H1 (cell line): ENCODE measurements around the gene RNF144A. TPM values are rescaled to one million over a fixed set of nuclear protein-coding genes. Genes with fewer than 3 reads are reported as not detected.

Experiments used
- CTCF ChIA-PET: fragments of 300-600 bp; sonication (Branson Sonifier 250); formaldehyde crosslinking; loops from one replicate; lab custom pipeline; 2021; ENCODE audit not compliant: partially characterized antibody; lab: Charles Lee
- POLR2A ChIA-PET: fragments of 300-600 bp; sonication (Branson Sonifier 250); formaldehyde crosslinking; loops from one replicate; lab custom pipeline; 2021; ENCODE audit warnings: inconsistent platforms; ENCODE audit not compliant: partially characterized antibody; lab: Charles Lee
- DNase-seq, 2 experiments: peaks; one replicate each; pipeline versions ENCODE4 v3.0.0 to v3.0.0-alpha.2; 2010 to 2022; ENCODE audit warnings: low spot score in 2 of 2, low read depth in 1 of 2, mixed read lengths in 1 of 2
- FAIRE-seq: peaks from 2 replicates; lab custom pipeline; 2011; peaks lifted over from hg19 to GRCh38; lab: Jason Lieb, UNC
- H2AFZ ChIP-seq: 2 replicates; pipeline ENCODE4 v1.8.1; 2012; ENCODE audit warnings: low read length, inconsistent platforms
- H2AK5ac ChIP-seq: 2 replicates; pipeline ENCODE4 v1.6.1; 2013; ENCODE audit warnings: low read depth, low read length
- H2BK120ac ChIP-seq: replicated peaks from 2 replicates; pipeline ENCODE3; 2013; ENCODE audit warnings: low read depth, low read length, inconsistent platforms
- H2BK12ac ChIP-seq: 2 replicates; pipeline ENCODE4 v1.6.1; 2013; ENCODE audit warnings: low read depth, low read length
- H2BK15ac ChIP-seq: 2 replicates; pipeline ENCODE4 v1.6.1; 2013; ENCODE audit warnings: low read length
- H2BK20ac ChIP-seq: 2 replicates; pipeline ENCODE4 v1.6.1; 2013; ENCODE audit warnings: low read length
- H2BK5ac ChIP-seq: 2 replicates; pipeline ENCODE4 v1.6.1; 2013; ENCODE audit warnings: low read depth, low read length
- H3K14ac ChIP-seq: 2 replicates; pipeline ENCODE4 v1.6.1; 2013; ENCODE audit warnings: inconsistent platforms; ENCODE audit not compliant: insufficient read length
- H3K18ac ChIP-seq: 2 replicates; pipeline ENCODE4 v1.6.1; 2013; ENCODE audit warnings: low read length; ENCODE audit errors: extremely low read depth
- H3K23ac ChIP-seq: 2 replicates; pipeline ENCODE4 v1.6.1; 2013; ENCODE audit warnings: inconsistent platforms; ENCODE audit not compliant: insufficient read length
- H3K23me2 ChIP-seq: 2 replicates; pipeline ENCODE4 v1.6.1; 2013; ENCODE audit warnings: low read depth, low read length
- H3K27ac ChIP-seq: 2 replicates; pipeline ENCODE4 v1.6.1; 2011; ENCODE audit warnings: low read depth, low read length, inconsistent platforms
- H3K27me3 ChIP-seq, 4 experiments: replicated peaks in 1 of 4; 1 replicate in 1 of 4; 2 replicates in 3 of 4; pipeline versions ENCODE4 v1.6.1 to v1.8.1; 2011 to 2013; ENCODE audit warnings: low read length in 3 of 4, mild to moderate bottlenecking in 3 of 4, inconsistent platforms in 2 of 4, mixed read lengths in 2 of 4, moderate library complexity in 1 of 4; ENCODE audit not compliant: control insufficient read depth in 3 of 4, insufficient read depth in 3 of 4; ENCODE audit errors: extremely low read depth in 1 of 4
- H3K36me3 ChIP-seq, 4 experiments: 2 replicates each; pipeline versions ENCODE4 v1.6.1 to v1.8.1; 2011 to 2013; ENCODE audit warnings: mild to moderate bottlenecking in 4 of 4, low read length in 3 of 4, moderate library complexity in 2 of 4, control low read depth in 1 of 4, inconsistent platforms in 1 of 4; ENCODE audit not compliant: insufficient read depth in 4 of 4, control insufficient read depth in 2 of 4
- H3K4ac ChIP-seq: replicated peaks from 2 replicates; pipeline ENCODE3; 2013; ENCODE audit warnings: low read length, low read depth, mixed read lengths, inconsistent platforms; ENCODE audit not compliant: insufficient read length
- H3K4me1 ChIP-seq, 4 experiments: replicated peaks in 1 of 4; 1 replicate in 1 of 4; 2 replicates in 3 of 4; pipeline versions ENCODE4 v1.6.1 to v1.8.1; 2011 to 2013; ENCODE audit warnings: low read length in 3 of 4, inconsistent platforms in 2 of 4, mixed read lengths in 1 of 4; ENCODE audit not compliant: insufficient read depth in 4 of 4, control insufficient read depth in 3 of 4
- H3K4me2 ChIP-seq, 2 experiments: 2 replicates each; pipeline versions ENCODE4 v1.6.1 to v1.8.1; 2011 to 2013; ENCODE audit warnings: low read depth in 2 of 2, low read length in 2 of 2, control low read depth in 1 of 2, inconsistent platforms in 1 of 2, mild to moderate bottlenecking in 1 of 2; ENCODE audit not compliant: insufficient read depth in 1 of 2
- H3K4me3 ChIP-seq, 4 experiments: fragments of 200-600, 300-600 bp in 1 of 4; sonication (generic), shearing (Covaris generic), sonication (Bioruptor Twin) in 1 of 4; 2 replicates each; pipeline versions ENCODE4 v1.5.1 to v1.8.1; 2011 to 2016; ENCODE audit warnings: low read length in 4 of 4, low read depth in 3 of 4, control low read depth in 2 of 4, inconsistent platforms in 2 of 4, mild to moderate bottlenecking in 2 of 4, mixed read lengths in 1 of 4, moderate library complexity in 1 of 4; ENCODE audit not compliant: insufficient read depth in 2 of 4; ENCODE audit errors: extremely low read depth in 1 of 4
- H3K56ac ChIP-seq: replicated peaks from 2 replicates; pipeline ENCODE3; 2013; ENCODE audit warnings: low read depth, mild to moderate bottlenecking, mixed read lengths, low read length, inconsistent platforms; ENCODE audit not compliant: insufficient read length
- H3K79me1 ChIP-seq: 2 replicates; pipeline ENCODE4 v1.6.1; 2013; ENCODE audit warnings: low read depth, low read length, control low read depth
- H3K79me2 ChIP-seq, 2 experiments: 2 replicates each; pipeline versions ENCODE4 v1.6.1 to v1.8.1; 2012 to 2013; ENCODE audit warnings: low read length in 2 of 2, mild to moderate bottlenecking in 2 of 2, inconsistent platforms in 1 of 2; ENCODE audit not compliant: insufficient read depth in 2 of 2, control insufficient read depth in 1 of 2
- H3K9ac ChIP-seq, 4 experiments: replicated peaks in 1 of 4; 1 replicate in 1 of 4; 2 replicates in 3 of 4; pipeline versions ENCODE4 v1.6.1 to v1.8.1; 2011 to 2013; ENCODE audit warnings: low read depth in 3 of 4, low read length in 3 of 4, control low read depth in 2 of 4, mild to moderate bottlenecking in 2 of 4, moderate library complexity in 2 of 4, inconsistent platforms in 1 of 4; ENCODE audit errors: extremely low read depth in 1 of 4
- H3K9me3 ChIP-seq, 2 experiments: 2 replicates each; pipeline versions ENCODE4 v1.6.1 to v1.8.1; 2012 to 2013; ENCODE audit warnings: mild to moderate bottlenecking in 2 of 2, moderate library complexity in 2 of 2, control low read depth in 1 of 2, inconsistent platforms in 1 of 2, low read depth in 1 of 2, low read length in 1 of 2, mixed read lengths in 1 of 2; ENCODE audit not compliant: insufficient read depth in 2 of 2
- H4K20me1 ChIP-seq, 2 experiments: replicated peaks in 1 of 2; 2 replicates each; pipeline versions ENCODE3 to v1.8.1; 2011 to 2013; ENCODE audit warnings: inconsistent platforms in 2 of 2, low read length in 2 of 2, mild to moderate bottlenecking in 1 of 2; ENCODE audit not compliant: insufficient read depth in 2 of 2, control insufficient read depth in 1 of 2
- H4K5ac ChIP-seq: 2 replicates; pipeline ENCODE4 v1.6.1; 2013; ENCODE audit warnings: low read length, low read depth, mixed read lengths, inconsistent platforms; ENCODE audit not compliant: insufficient read length
- H4K8ac ChIP-seq: 2 replicates; pipeline ENCODE4 v1.8.0; 2013; ENCODE audit warnings: mild to moderate bottlenecking, moderate library complexity, low read length, inconsistent platforms; ENCODE audit not compliant: insufficient read depth; ENCODE audit errors: extremely low read depth
- H4K91ac ChIP-seq: replicated peaks from 2 replicates; pipeline ENCODE3; 2013; ENCODE audit warnings: low read length, mixed read lengths, inconsistent platforms; ENCODE audit not compliant: insufficient read length
- BCL11A ChIP-seq, 2 experiments: IDR thresholded peaks; one replicate each; pipeline ENCODE4 v1.6.1; 2011; ENCODE audit warnings: low read depth in 2 of 2, low read length in 2 of 2, mild to moderate bottlenecking in 2 of 2
- EGR1 ChIP-seq: IDR thresholded peaks from 2 replicates; pipeline ENCODE4 v1.6.1; 2011; ENCODE audit warnings: low read depth, low read length, borderline replicate concordance
- EZH2 ChIP-seq: fragments of 200-600 bp; sonication (generic); IDR thresholded peaks from 2 replicates; pipeline ENCODE4 v1.7.1; 2012; ENCODE audit warnings: low read depth, mild to moderate bottlenecking, moderate library complexity, low read length, inconsistent platforms; ENCODE audit not compliant: severe bottlenecking
- FOSL1 ChIP-seq: IDR thresholded peaks from 2 replicates; pipeline ENCODE4 v1.6.1; 2011; ENCODE audit warnings: mild to moderate bottlenecking, low read depth, low read length, moderate library complexity; ENCODE audit not compliant: insufficient read depth
- GABPA ChIP-seq: IDR thresholded peaks from 2 replicates; pipeline ENCODE4 v1.6.1; 2011; ENCODE audit warnings: mild to moderate bottlenecking, low read length, moderate library complexity, borderline replicate concordance; ENCODE audit not compliant: insufficient read depth
- KDM5A ChIP-seq: fragments of 200-600 bp; IDR thresholded peaks from 2 replicates; pipeline ENCODE4 v1.7.1; 2012; ENCODE audit warnings: mild to moderate bottlenecking, low read length, inconsistent platforms, mixed read lengths
- POU5F1 ChIP-seq: IDR thresholded peaks from 2 replicates; pipeline ENCODE4 v1.6.1; 2011; ENCODE audit warnings: low read depth, mild to moderate bottlenecking, low read length, moderate library complexity
- SIN3A ChIP-seq, 2 experiments: IDR thresholded peaks in 1 of 2; conservative IDR thresholded peaks in 1 of 2; 2 replicates each; pipeline ENCODE4 v1.6.1; 2011 to 2012; ENCODE audit warnings: low read length in 2 of 2, improper control_type of control experiment in 1 of 2, low read depth in 1 of 2, mild to moderate bottlenecking in 1 of 2
- SIRT6 ChIP-seq: IDR thresholded peaks from one replicate; pipeline ENCODE4 v1.7.1; 2012; ENCODE audit warnings: low read length, inconsistent platforms
- SUZ12 ChIP-seq: fragments of 200-600 bp; sonication (generic); IDR thresholded peaks from 2 replicates; pipeline ENCODE4 v1.6.1; 2012; ENCODE audit warnings: mild to moderate bottlenecking, inconsistent platforms, low read length, moderate library complexity, mixed read lengths
- TAF7 ChIP-seq: optimal IDR thresholded peaks from 2 replicates; pipeline ENCODE3; 2011; ENCODE audit warnings: low read depth, mild to moderate bottlenecking, inconsistent platforms, low read length, moderate library complexity, borderline replicate concordance
- polyA plus RNA-seq, 7 experiments: library from polyadenylated mRNA; depleted of rRNA in 3 of 7; stranded (reverse) in 5 of 7; unstranded in 2 of 7; fragments of >200 nt in 5 of 7; fragments of 200-250 nt in 2 of 7; gene quantifications; 1 replicate in 5 of 7; 2 replicates in 1 of 7; 4 replicates in 1 of 7; pipeline versions ENCODE4 v1.2.1 to v1.2.3, GENCODE V29; 2011 to 2013; ENCODE audit warnings: missing spikeins in 2 of 7, mixed read lengths in 2 of 7
- total RNA-seq: library from RNA; stranded (reverse); fragmentation: NEBNext Ultra II Directional; extraction: Animal tissue kit (Norgen Biotek cat#: 25700); gene quantifications from 2 replicates; pipeline ENCODE4 v1.2.1, GENCODE V29; 2021

Gene RNF144A
- total and polyA plus RNA-seq, 2 of the 8 experiments (the other 6 are each of a cell fraction or from before 2014, with no cell fraction given), result 14.0 to 15.0 TPM

DNA sequence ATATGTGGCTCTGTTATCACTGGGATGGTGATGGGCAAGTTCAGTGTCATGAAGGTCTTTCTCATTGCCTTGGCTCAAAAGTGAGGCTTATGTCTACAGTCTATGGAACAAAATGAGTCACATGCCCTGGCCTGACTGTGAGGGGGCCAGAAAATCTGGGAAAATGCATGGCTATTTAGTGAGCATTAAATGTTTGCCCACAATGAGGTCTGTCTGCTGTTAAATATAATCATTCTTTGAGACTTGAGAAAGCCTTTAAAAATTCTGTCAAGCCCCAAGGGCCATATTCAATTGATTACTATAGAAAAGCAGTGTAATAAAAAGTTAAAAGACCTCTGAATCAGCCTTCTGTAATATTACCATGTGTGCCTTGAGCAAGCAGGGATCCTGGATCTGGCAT is 5.5 kb upstream of the RNF144A start:
- H3K27me3 ChIP-seq, result 0 out of 7 replicates have a peak, but pooled peaks cover 0 to 6% (median under 1%) of the 10 kb centered on the region in 4 experiments
- no peaks in the 10 kb centered on the region for H3K79me1 ChIP-seq
- H4K20me1 ChIP-seq, result no peaks in the 10 kb centered on the region
- no peak overlapping the region for H3K23ac ChIP-seq
- H2BK5ac ChIP-seq, result no peak overlapping the region
- no peak overlapping the region for H3K4me3 ChIP-seq
- TF ChIP-seq KDM5A (no peak), POU5F1 (no peak), FOSL1 (no peak), TAF7 (no peak), SIN3A (conservative IDR thresholded peaks at IDR 0.05 in 1 of 2, IDR thresholded peaks at IDR 0.05 in 1 of 2; ENCODE audit: low read depth in 1 of 2, low read length in 2 of 2) (no peak), GABPA (no peak), EZH2 (no peak), SIRT6 (no peak), BCL11A (IDR thresholded peaks at IDR 0.05; ENCODE audit: low read depth in 2 of 2, low read length in 2 of 2) (no peak), EGR1 (no peak), SUZ12 (no peak)
- no peak overlapping the region for H2AK5ac ChIP-seq
- H2BK12ac ChIP-seq, result no peak overlapping the region
- no peak overlapping the region for H3K18ac ChIP-seq
- H3K9me3 ChIP-seq, result no peaks in the 10 kb centered on the region
- no peak overlapping the region for H4K8ac ChIP-seq
- CTCF ChIA-PET, result interaction anchor here (1.1 to 11.8 kb wide), 4 partner anchors 16 to 133 kb away, joined by 3 to 94 read pairs (median 4); no protein-coding TSS in a partner anchor
- no peak overlapping the region for H2AFZ ChIP-seq
- H3K36me3 ChIP-seq, result no peaks in the 10 kb centered on the region
- H3K27ac ChIP-seq, result no peak overlapping the region
- POLR2A ChIA-PET, result no interaction called here
- no peak overlapping the region for H3K9ac ChIP-seq
- H4K5ac ChIP-seq, result no peak overlapping the region
- no peak overlapping the region for H3K4me2 ChIP-seq
- H2BK20ac ChIP-seq, result no peak overlapping the region
- no peak overlapping the region for H3K4ac ChIP-seq
- FAIRE-seq (no peak), DNase-seq (no peak)
- H4K91ac ChIP-seq, result no peak overlapping the region
- H3K4me1 ChIP-seq, result peaks cover 2 to 9% (median 5%) of the 10 kb centered on the region in 4 experiments; a peak in 5 of 7 replicates
- H3K79me2 ChIP-seq, result no peaks in the 10 kb centered on the region
- H2BK15ac ChIP-seq, result no peak overlapping the region
- H2BK120ac ChIP-seq, result no peak overlapping the region
- H3K56ac ChIP-seq, result no peak overlapping the region
- peaks cover 2% of the 10 kb centered on the region; the same call in 1 of the 2 replicates for H3K23me2 ChIP-seq
- no peak overlapping the region for H3K14ac ChIP-seq
